ENCODE results near the gene SMCR8.

DNA sequence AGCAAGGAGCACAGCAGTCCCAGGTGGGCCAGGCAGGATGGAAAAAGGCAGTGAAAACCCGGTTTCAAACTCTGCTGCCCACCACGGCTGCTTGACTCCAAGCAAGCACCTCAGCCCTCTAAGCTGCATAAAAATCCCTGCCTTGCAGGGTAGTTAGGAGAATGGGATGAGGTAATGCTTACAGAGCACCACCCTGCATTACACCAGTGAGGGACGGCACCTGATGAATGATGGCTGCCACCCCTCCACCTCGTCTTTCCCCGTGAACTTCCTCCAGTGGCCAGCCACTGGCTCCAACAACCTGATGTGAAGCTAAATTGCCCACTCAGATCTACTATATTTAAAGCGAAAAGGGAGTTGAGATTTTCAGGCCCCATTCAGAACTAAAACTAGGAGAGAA lies 33.3 kb upstream of the SMCR8 start:
- TF ChIP-seq CTCF (IDR thresholded peaks at IDR 0.05), result no peak
- no peak for TF ChIP-seq POLR2A (IDR thresholded peaks at IDR 0.05)
